MCF 10A (cell line): ENCODE results near the gene PIAS2. TPM values are rescaled to one million over a fixed set of nuclear protein-coding genes. Genes with fewer than 3 reads are reported as not detected.

Experiments
- BruUV-seq: library from RNA; stranded (reverse); fragments of 400-500 nt; replicated peaks from 2 replicates; lab custom pipeline; 2021; lab: Mats Ljungman, UMichigan
- CTCF ChIA-PET: fragments of 300-600 bp; sonication (Branson Sonifier 250); formaldehyde crosslinking; extraction: SDS; loops from one replicate; lab custom pipeline; 2021; ENCODE audit warnings: antibody characterized with exemption, inconsistent platforms; lab: Yijun Ruan, JAX
- POLR2A ChIA-PET: fragments of 300-600, 350-650 bp; sonication (Branson Sonifier 250); formaldehyde crosslinking; extraction: SDS; loops from one replicate; lab custom pipeline; 2020; ENCODE audit warnings: antibody characterized with exemption, inconsistent platforms; lab: Yijun Ruan, JAX
- DNase-seq: peaks from one replicate; pipeline ENCODE4 v3.0.0-alpha.2; 2018; ENCODE audit not compliant: unreplicated experiment
- H3K27ac Mint-ChIP-seq: one replicate; pipeline ENCODE4 v1.8.0; 2022; ENCODE audit warnings: mild to moderate bottlenecking, low read depth, mixed read lengths; ENCODE audit not compliant: unreplicated experiment
- H3K27me3 Mint-ChIP-seq: one replicate; pipeline ENCODE4 v1.8.0; 2022; ENCODE audit warnings: mixed read lengths; ENCODE audit not compliant: insufficient read depth, unreplicated experiment
- H3K36me3 Mint-ChIP-seq: one replicate; pipeline ENCODE4 v1.8.0; 2022; ENCODE audit warnings: mild to moderate bottlenecking, moderate library complexity, mixed read lengths; ENCODE audit not compliant: insufficient read depth, unreplicated experiment
- H3K4me1 Mint-ChIP-seq: one replicate; pipeline ENCODE4 v1.8.0; 2022; ENCODE audit warnings: mixed read lengths; ENCODE audit not compliant: insufficient read depth, unreplicated experiment
- H3K4me3 Mint-ChIP-seq: one replicate; pipeline ENCODE4 v1.8.0; 2022; ENCODE audit warnings: mild to moderate bottlenecking, moderate library complexity, mixed read lengths; ENCODE audit not compliant: unreplicated experiment
- H3K9me3 Mint-ChIP-seq: one replicate; pipeline ENCODE4 v1.8.0; 2022; ENCODE audit warnings: mixed read lengths; ENCODE audit not compliant: unreplicated experiment
- intact Hi-C: fragments of 100-400 bp; cut with micrococcal nuclease; formaldehyde crosslinking; loops from 2 replicates; pipeline ENCODE4 v1.14.1; 2022
- total RNA-seq: library from RNA; stranded (reverse); gene quantifications from 2 replicates; pipeline ENCODE4 v1.2.3, GENCODE V29; 2022
- TF ChIP-seq, protein P1 (sequence below): fragments of 200-600 bp; IDR thresholded peaks from one replicate; pipeline ENCODE4 v1.8.0; 2022; ENCODE audit warnings: antibody characterized with exemption, mild to moderate bottlenecking; ENCODE audit not compliant: unreplicated experiment

PIAS2 gene
- total RNA-seq, 1 experiment from 2014 or later = 28.2 TPM

- ChIA-PET POLR2A (no interaction called here), CTCF (interaction anchor here (0.6 to 0.7 kb wide), 2 partner anchors 88 to 115 kb away, joined by 3 read pairs; no protein-coding TSS in a partner anchor)
- Mint-ChIP-seq H3K27ac (no peak overlapping the region), H3K36me3 (no peaks in the 10 kb centered on the region), H3K9me3 (no peaks in the 10 kb centered on the region), H3K4me3 (no peak overlapping the region), H3K4me1 (no peaks in the 10 kb centered on the region), H3K27me3 (no peaks in the 10 kb centered on the region)
- intact Hi-C loops = no loop called here
- TF ChIP-seq, protein P1, sequence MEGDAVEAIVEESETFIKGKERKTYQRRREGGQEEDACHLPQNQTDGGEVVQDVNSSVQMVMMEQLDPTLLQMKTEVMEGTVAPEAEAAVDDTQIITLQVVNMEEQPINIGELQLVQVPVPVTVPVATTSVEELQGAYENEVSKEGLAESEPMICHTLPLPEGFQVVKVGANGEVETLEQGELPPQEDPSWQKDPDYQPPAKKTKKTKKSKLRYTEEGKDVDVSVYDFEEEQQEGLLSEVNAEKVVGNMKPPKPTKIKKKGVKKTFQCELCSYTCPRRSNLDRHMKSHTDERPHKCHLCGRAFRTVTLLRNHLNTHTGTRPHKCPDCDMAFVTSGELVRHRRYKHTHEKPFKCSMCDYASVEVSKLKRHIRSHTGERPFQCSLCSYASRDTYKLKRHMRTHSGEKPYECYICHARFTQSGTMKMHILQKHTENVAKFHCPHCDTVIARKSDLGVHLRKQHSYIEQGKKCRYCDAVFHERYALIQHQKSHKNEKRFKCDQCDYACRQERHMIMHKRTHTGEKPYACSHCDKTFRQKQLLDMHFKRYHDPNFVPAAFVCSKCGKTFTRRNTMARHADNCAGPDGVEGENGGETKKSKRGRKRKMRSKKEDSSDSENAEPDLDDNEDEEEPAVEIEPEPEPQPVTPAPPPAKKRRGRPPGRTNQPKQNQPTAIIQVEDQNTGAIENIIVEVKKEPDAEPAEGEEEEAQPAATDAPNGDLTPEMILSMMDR = no peak
- no peak for DNase-seq
- no TSS peak for BruUV-seq
Observed at GRCh38 chr18:46772357-46772756, 144.9 kb downstream of the PIAS2 start.

GRCh38 chr18:46771141-46771540, 146.2 kb downstream of the PIAS2 start:
- TF ChIP-seq, protein P1 = no peak
- ChIA-PET POLR2A (no interaction called here), CTCF (no interaction called here)
- H3K4me1 Mint-ChIP-seq = no peaks in the 10 kb centered on the region
- BruUV-seq = no TSS peak
- H3K36me3 Mint-ChIP-seq = no peaks in the 10 kb centered on the region
- H3K4me3 Mint-ChIP-seq = no peak overlapping the region
- H3K27ac Mint-ChIP-seq = no peak overlapping the region
- no peaks in the 10 kb centered on the region for H3K9me3 Mint-ChIP-seq
- no peaks in the 10 kb centered on the region for H3K27me3 Mint-ChIP-seq
- no peak for DNase-seq
- intact Hi-C loops = no loop called here

DNA sequence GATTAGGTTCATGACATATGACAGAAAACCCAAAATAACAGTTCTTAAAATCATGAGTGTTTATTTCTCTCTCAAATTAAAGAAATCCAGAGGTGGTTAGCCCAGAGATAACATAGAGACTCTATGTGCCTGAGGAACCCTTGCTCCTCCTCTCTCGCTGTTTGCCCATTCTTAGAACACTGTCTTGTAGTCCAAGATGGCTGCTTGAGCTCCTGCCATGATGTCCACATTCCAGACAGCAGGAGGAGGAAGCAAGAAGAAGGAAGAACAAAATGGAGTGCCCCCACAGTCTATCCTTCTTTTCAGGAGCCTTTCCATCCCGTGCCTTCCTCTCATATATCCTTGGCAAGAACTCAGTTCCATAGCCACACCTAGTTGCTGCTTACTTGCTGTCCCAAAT, 146.6 kb downstream of the PIAS2 start:
- peaks cover 4% of the 10 kb centered on the region for H3K27me3 Mint-ChIP-seq
- H3K36me3 Mint-ChIP-seq = no peaks in the 10 kb centered on the region
- CTCF ChIA-PET = no interaction called here
- TF ChIP-seq, protein P1 = no peak
- no peaks in the 10 kb centered on the region for H3K9me3 Mint-ChIP-seq
- no peak overlapping the region for H3K27ac Mint-ChIP-seq
- H3K4me1 Mint-ChIP-seq = no peaks in the 10 kb centered on the region
- DNase-seq = no peak
- POLR2A ChIA-PET = no interaction called here
- no peak overlapping the region for H3K4me3 Mint-ChIP-seq
- BruUV-seq = no TSS peak
- intact Hi-C loops = no loop called here

- no peaks in the 10 kb centered on the region for H3K4me1 Mint-ChIP-seq
- H3K9me3 Mint-ChIP-seq = no peaks in the 10 kb centered on the region
- ChIA-PET CTCF (interaction anchor here (0.6 to 0.7 kb wide), 3 partner anchors 29 to 1222 kb away, joined by 3 read pairs; no protein-coding TSS in a partner anchor), POLR2A (interaction anchor here (0.7 kb wide), 1 partner anchor 27 kb away, joined by 3 read pairs; no protein-coding TSS in a partner anchor)
- intact Hi-C loops = no loop called here
- TF ChIP-seq, protein P1 = no peak
- H3K36me3 Mint-ChIP-seq = no peaks in the 10 kb centered on the region
- no peak overlapping the region for H3K27ac Mint-ChIP-seq
- BruUV-seq = no TSS peak
- H3K27me3 Mint-ChIP-seq = peaks cover 17% of the 10 kb centered on the region
- DNase-seq = no peak
- H3K4me3 Mint-ChIP-seq = no peak overlapping the region
Observed at GRCh38 chr18:46768166-46768921, 149.0 kb downstream of the PIAS2 start.
